Mucosa of descending colon (tissue), 3 donors: ENCODE measurements around the gene GP9. TPM values are rescaled to one million over a fixed set of nuclear protein-coding genes. Genes with fewer than 3 reads are reported as not detected.

ENCODE experiments used
- ATAC-seq: fragments of 200-7000 bp; cut with Tn5 transposase; one replicate; pipeline ENCODE4 v1.9.1; 2020; ENCODE audit warnings: mild to moderate bottlenecking, moderate library complexity
- DNase-seq, 3 donors: peaks; one replicate each; pipeline ENCODE4 v3.0.0-alpha.2; 2020
- H3K36me3 ChIP-seq: fragments of 200-600 bp; one replicate; pipeline ENCODE4 v1.8.0; 2021; ENCODE audit warnings: low read depth, mild to moderate bottlenecking
- H3K4me1 ChIP-seq: fragments of 200-600 bp; one replicate; pipeline ENCODE4 v1.8.0; 2021; ENCODE audit warnings: low read depth, mild to moderate bottlenecking
- H3K4me3 ChIP-seq: fragments of 200-600 bp; one replicate; pipeline ENCODE4 v1.8.0; 2021; ENCODE audit warnings: mild to moderate bottlenecking
- H3K9me3 ChIP-seq: fragments of 200-600 bp; one replicate; pipeline ENCODE4 v1.8.0; 2021; ENCODE audit warnings: mild to moderate bottlenecking
- intact Hi-C, 2 donors: fragments of 100-400 bp; cut with DNase I in 1 of 2; cut with micrococcal nuclease in 1 of 2; formaldehyde crosslinking; loops; one replicate each; pipeline versions ENCODE4 v1.11.0 to v1.11.1; 2022; cut with DNase I, micrococcal nuclease
- total RNA-seq, 3 donors: library from RNA; stranded (reverse); fragmentation: NEBNext Ultra II Directional in 2 of 3; extraction: Animal tissue kit (Norgen Biotek cat#: 25700) in 2 of 3; gene quantifications; one replicate each; pipeline versions ENCODE4 v1.2.1 to v1.2.4, GENCODE V29; 2021 to 2023
- TF ChIP-seq, protein P1 (sequence below): fragments of 200-600 bp; IDR thresholded peaks from one replicate; pipeline ENCODE4 v1.8.0; 2022; ENCODE audit warnings: antibody characterized with exemption, mild to moderate bottlenecking
- donor health status: DM: no; HTN: no; CAD: no; lungs with moderate emphysema.
- donor health status: DM: no; HTN: no; CAD: no.
- donor health status: DM: no; HTN: yes; CAD: no.

Gene GP9
- total RNA-seq, 3 donors from 2014 or later, result 0.90 TPM; not detected in 2

DNA sequence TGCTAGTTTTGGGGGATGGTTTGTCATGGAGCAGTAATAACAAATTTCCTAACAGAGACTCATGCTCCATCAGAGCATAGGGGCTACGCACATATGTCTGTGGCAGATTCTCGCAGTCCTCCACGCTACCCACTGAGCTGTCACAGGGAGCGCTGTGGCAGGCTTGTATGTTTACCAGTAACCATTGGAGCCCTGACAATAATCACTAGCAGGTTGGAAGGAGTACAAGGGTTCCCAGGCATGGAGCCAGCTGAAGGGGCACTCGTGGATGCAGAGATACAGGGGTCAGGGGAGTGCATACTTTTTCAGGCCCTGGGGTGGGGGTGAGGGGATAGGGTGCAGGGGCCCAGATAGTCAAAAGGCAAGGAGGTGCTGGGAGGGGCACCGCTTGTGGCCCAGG, 7.9 kb upstream of the GP9 start:
- TF ChIP-seq, protein P1, sequence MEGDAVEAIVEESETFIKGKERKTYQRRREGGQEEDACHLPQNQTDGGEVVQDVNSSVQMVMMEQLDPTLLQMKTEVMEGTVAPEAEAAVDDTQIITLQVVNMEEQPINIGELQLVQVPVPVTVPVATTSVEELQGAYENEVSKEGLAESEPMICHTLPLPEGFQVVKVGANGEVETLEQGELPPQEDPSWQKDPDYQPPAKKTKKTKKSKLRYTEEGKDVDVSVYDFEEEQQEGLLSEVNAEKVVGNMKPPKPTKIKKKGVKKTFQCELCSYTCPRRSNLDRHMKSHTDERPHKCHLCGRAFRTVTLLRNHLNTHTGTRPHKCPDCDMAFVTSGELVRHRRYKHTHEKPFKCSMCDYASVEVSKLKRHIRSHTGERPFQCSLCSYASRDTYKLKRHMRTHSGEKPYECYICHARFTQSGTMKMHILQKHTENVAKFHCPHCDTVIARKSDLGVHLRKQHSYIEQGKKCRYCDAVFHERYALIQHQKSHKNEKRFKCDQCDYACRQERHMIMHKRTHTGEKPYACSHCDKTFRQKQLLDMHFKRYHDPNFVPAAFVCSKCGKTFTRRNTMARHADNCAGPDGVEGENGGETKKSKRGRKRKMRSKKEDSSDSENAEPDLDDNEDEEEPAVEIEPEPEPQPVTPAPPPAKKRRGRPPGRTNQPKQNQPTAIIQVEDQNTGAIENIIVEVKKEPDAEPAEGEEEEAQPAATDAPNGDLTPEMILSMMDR, result no peak
- H3K9me3 ChIP-seq, result peaks cover 3% of the 10 kb centered on the region
- peaks cover 38% of the 10 kb centered on the region for H3K4me1 ChIP-seq
- peak; percentile 16 for ATAC-seq
- DNase-seq, result peak; percentile 54 to 62 (median 60)
- H3K4me3 ChIP-seq, result no peak overlapping the region
- no peaks in the 10 kb centered on the region for H3K36me3 ChIP-seq
- intact Hi-C loops, result loop anchor here in 1 of 2 donors (10.0 kb wide), 1 partner anchor 192 kb away; the partner anchor contains the start of gene COPG1

DNA sequence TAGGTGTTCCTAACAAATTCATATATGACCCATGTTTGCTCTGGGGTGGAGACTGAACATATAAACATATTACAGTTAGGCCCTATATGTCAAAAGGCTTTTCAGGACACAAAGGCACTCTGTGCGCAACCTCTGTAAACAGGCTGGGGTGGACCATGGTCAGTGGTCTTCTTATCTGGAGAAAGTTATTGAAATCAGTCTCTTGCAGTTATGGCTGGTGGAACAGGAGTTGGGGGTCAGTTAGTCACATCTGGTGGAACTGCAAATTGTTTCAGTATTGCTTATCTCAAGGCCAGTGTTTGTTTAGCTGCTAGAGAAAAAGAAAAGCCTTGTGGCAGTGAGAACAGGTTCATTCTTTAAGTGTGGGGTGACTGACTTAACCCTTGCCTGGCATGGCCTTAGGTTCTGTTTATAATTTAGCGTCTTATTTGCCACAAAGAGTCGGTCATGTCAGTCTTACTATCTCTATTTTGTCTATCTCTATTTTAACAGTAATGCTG, 5.9 kb upstream of the GP9 start:
- intact Hi-C loops, result loop anchor here in 1 of 2 donors (10.0 kb wide), 1 partner anchor 190 kb away; the partner anchor contains the start of gene COPG1
- peaks cover 49% of the 10 kb centered on the region for H3K4me1 ChIP-seq
- ATAC-seq (peak; percentile 62), DNase-seq (peak in 2 of 3 donors; percentile 40 to 58)
- H3K4me3 ChIP-seq, result no peak overlapping the region
- no peaks in the 10 kb centered on the region for H3K9me3 ChIP-seq
- no peaks in the 10 kb centered on the region for H3K36me3 ChIP-seq
- TF ChIP-seq, protein P1, result no peak

DNA sequence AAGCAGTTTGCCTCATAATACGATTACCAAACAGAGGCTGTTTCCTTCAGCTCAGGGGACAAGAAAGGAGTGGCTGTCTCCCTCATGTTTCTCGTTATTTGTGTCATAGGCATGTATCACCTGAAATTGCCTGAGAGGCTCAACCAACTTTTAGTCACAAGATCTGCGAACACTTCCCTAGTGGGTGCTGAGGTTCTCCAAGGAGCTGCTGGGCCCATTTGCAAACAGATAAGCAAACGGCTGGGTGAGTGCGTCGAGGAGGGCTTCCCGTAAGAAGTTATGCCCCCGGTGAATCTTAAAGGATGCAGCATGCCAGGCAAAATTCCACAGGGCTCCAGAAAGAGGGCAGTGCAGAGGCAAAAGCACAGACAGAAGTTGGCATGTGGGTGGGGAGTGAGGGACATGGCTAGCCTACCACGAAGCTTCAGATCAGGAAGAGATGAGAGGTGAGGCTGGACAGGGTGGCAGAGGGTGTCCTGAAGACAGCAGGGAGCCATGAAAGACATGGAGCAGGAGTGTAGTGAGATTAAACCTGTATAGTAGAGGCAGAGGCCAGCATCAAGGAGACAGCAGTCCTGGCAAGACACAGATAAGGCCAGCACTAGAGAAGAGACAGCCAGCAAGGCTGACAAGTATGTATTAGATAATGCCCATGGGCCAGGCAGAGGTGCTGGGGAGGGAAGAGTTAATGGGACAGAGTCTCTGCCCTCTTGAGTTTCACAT, 4.0 kb upstream of the GP9 start:
- Histone ChIP-seq H3K9me3 (no peaks in the 10 kb centered on the region), H3K4me3 (no peak overlapping the region), H3K4me1 (peaks cover 45% of the 10 kb centered on the region), H3K36me3 (no peaks in the 10 kb centered on the region)
- TF ChIP-seq, protein P1, result no peak
- DNase-seq, result peak in 2 of 3 donors; percentile 30 to 43
- peak; percentile 13 for ATAC-seq
- intact Hi-C loops, result loop anchor here in 1 of 2 donors (10.0 kb wide), 1 partner anchor 188 kb away; the partner anchor contains the start of gene COPG1

DNA sequence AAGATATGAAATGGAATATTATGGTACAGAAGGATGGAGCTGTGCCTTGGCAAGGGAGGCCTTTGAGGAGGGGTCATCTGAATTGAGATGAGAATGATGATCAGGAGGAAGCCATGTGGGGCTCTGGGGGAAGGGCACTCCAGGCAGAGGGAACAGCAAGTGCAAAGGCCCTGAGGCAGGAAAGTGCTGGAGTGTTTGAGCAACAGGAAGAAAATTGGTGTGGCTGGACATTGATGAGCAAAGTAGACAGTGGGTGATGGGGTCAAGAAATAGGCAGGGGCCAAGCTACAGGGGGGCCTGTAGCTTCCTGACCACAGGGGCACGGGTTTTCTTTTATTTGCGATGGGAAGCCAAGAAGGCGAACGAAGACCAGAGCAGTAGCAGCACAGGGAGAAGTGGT, 3.3 kb upstream of the GP9 start:
- ATAC-seq (no peak), DNase-seq (peak in 2 of 3 donors; percentile 9 to 23)
- Histone ChIP-seq H3K36me3 (no peaks in the 10 kb centered on the region), H3K4me3 (no peak overlapping the region), H3K9me3 (no peaks in the 10 kb centered on the region), H3K4me1 (peaks cover 42% of the 10 kb centered on the region)
- intact Hi-C loops, result loop anchor here in 1 of 2 donors (10.0 kb wide), 1 partner anchor 188 kb away; the partner anchor contains the start of gene COPG1
- TF ChIP-seq, protein P1, result no peak

DNA sequence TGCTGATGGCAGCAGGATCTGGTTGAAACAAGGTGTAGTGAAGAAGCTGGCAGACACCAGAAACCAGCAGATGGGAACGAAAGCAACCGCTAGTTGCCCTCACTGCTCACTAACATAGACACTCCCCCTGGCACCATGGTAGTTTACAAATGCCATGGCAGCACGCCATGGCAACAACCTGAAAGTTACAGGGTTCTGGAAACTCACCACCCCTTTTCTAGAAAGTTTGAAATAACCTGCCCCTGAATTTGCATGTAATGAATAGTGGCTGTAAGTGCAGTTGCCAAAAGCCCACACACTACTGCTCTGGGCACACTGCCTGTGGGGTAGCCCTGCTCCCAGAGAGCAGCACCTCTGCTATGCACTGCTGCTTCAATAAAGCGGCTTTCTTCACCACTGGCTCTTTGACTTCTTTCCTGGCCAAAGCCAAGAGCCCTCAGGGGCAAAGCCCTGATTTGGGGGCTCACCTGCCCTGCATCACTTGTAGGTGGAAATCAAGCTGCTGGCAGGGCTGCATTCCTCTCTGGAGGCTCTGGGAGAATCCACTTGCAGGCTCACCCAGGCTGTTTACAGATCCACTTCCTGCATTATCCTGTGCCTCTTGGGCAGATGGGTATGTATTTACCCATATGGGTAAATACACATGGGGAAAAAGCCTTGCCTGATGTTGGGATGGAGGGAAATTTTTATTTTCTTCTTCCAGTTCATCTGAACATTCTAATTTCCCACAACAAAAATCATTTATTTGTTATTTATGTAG, 2.0 kb upstream of the GP9 start:
- DNase-seq (peak; percentile 58 to 75 (median 58)), ATAC-seq (peak; percentile 41)
- no peak overlapping the region for H3K4me3 ChIP-seq
- TF ChIP-seq, protein P1, result no peak
- H3K36me3 ChIP-seq, result no peaks in the 10 kb centered on the region
- intact Hi-C loops, result loop anchor here in 1 of 2 donors (10.0 kb wide), 1 partner anchor 186 kb away; the partner anchor contains the start of gene COPG1
- peaks cover 37% of the 10 kb centered on the region for H3K4me1 ChIP-seq
- H3K9me3 ChIP-seq, result no peaks in the 10 kb centered on the region
